HG03280 (cell line): Measurements from ENCODE around the gene SOCS4.
A peak's percentile ranks its signal among the peaks of the same experiment; 100 is the strongest.
"Not testable (repeated sequence)": the region's sequence is repeated elsewhere in the genome, so short reads cannot be mapped to it uniquely, and the experiment has no call there.

Source experiments
- ATAC-seq: cut with Tn5 transposase; IDR thresholded peaks from one replicate; pipeline ENCODE4 v1.9.1; 2021; ENCODE audit warnings: mild to moderate bottlenecking, moderate library complexity; ENCODE audit not compliant: unreplicated experiment

Gene SOCS4

DNA sequence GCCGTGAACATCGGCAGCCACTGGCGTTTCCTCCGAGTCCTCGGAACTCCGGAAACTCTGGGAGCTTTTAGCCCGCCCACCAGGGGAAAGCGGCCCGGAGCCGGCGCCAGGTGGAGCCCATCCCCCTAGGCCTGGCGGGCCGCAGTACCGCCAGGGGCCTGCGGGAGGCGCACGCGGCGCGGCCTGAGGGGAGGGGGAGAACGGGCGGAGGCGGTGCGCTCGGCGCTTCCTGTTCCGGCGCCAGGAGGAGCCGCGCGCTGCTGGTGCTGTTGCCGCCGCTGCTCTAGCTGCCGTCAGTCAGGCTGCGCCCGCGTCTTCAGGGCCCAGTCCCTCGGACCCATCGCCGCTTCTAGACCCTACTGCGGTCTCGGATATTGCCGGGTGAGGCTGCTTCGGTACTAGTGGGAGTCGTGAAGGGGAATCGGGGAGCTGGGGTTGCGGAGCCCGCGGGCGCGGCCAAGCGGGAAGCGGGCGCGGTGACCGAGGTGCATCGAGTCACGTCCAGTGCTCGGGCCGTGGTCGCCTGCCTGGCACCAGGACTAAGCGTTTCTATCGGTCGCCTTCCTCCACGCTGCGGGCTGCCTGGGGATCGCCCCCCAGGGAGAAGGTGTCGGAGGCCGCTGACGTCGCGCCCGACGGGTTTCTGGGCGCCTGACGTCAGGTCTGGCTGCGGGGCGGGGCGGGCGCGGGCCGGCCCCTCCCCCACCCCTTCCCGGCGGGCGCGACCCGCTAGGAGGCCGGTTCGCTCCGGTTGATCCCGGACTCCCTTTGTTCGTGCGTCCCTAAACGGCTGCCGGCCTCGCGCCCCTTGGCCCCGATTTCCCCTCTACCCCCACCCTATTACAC is 24.6 kb downstream of the SOCS4 start, which contains the start of gene MAPK1IP1L:
Gene MAPK1IP1L (plus strand): TSS at position 225 of the 846 bp plus-strand sequence. CDS start 10,037 bp downstream, outside the sequence.
- ATAC-seq: peak; percentile 82

DNA sequence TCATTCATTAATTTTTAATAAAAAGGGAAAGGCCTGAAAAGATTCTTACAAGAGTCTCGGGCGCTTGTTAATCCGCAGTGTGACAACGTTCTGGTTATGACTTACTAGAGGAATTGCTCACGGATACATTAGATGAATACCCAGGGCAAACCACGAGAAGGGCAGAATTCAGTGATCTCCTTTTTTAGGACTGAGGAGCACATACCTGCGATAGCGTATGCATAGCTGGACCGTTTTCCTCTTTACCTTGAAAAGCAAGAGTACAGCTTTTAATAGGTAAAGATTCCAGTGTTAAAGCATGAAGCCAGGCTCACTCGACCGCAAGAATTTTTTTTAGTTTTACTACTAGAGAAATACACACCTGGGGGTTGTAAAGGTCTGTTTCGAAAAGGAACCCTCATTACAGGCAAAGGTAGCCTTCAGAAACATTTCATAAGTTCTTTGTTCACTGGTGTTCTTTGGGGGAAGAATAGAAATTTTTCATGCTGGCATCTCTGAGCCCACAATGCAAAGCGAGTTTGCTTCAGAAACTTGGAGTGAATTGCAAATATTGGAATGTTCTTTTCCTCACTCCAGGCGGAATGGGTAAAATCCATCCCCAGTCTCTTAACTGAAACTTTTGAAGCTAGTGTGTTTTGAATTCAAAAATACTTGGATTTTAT is 25.4 kb downstream of the SOCS4 start:
- ATAC-seq: peak; percentile 8

DNA sequence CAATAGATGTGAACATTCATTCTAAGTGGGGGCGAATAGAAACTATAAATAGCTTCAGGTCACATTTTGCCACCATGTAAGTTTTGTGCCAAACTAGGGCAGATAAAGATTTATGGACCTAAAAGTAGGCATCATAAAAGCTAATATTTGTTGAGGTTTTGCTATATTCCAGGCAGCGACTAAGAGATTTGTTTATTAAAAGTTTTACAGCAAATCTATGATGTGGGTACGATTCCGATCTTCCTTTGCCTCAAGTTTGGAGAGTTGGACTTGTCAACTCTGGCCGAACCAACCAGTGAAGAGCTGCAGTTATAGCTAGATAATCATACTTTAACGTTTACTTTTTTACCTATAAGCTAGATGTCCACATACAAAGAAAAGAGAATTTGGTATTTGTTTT is 26.0 kb downstream of the SOCS4 start:
- no peak for ATAC-seq

DNA sequence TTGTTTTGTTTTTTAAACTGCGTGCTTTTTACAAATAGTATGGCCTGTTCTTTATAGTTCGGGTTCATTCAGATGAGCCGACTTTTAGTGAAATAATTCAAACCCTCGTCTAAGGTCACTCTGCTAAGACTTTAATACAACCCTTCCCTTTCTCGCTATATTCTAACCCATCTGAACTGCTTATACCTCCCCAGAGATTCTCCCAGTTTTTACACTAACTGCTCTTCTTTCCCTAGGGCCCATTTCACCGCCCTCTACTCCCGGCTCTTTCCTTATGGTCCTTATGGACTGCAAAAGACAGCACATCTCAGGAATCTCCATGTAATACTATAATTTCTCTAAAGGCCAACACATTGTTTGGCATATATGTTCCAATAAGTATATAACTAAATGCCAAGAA is 26.5 kb downstream of the SOCS4 start:
- ATAC-seq: no peak

DNA sequence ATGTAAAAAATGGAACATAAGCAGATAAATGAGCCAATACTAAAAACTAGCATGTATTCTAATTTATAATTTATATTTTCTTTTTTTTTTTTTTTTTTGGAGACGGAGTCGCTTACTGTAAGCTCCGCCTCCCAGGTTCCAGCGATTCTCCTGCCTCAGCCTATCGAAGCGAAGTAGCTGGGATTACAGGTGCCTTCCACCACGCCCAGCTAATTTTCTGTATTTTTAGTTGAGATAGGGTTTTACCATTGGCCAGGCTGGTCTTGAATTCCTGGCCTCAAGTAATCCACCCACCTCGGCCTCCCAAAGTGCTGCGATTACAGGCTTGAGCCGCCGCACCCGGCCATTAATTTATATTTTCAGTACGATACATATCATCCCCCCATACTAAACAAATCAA is 27.1 kb downstream of the SOCS4 start:
- ATAC-seq: no peak

DNA sequence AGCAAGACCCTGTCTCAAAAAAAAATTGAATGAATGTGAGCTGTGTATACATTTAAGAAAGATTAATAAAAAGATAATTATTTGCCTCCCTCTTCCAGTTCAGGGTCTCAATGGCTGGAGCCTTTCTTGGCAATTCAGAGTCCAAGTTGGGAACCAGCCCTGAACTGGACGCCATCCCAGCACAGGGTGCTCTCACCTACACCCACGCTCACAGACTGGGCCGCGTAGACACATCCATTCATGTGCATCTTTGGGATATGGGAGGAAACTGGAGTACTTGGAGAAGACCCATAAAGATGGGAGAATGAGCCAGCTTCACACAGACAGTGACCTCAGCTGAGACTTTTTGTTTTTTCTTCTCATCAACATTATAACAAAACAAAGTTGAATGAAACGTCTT is 30.9 kb downstream of the SOCS4 start:
- no peak for ATAC-seq

DNA sequence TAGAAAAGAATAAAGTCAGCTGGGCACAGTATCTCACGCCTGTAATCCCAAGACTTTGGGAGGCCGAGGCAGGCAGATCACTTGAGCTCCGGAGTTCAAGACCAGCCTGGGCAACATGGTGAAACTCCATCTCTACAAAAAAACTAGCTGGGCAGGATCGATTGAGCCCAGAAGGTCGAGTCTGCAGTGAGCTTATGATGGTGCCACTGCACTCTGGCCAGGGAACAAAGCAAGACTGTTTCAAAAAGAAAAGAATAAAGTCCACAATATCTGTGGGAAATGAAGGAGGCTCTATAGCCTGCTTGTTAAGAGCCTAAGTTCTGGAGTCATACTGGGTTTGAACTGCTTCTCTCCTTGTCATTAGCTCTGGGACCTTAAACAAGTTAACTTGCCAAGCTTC is 32.3 kb downstream of the SOCS4 start:
- ATAC-seq: no peak

DNA sequence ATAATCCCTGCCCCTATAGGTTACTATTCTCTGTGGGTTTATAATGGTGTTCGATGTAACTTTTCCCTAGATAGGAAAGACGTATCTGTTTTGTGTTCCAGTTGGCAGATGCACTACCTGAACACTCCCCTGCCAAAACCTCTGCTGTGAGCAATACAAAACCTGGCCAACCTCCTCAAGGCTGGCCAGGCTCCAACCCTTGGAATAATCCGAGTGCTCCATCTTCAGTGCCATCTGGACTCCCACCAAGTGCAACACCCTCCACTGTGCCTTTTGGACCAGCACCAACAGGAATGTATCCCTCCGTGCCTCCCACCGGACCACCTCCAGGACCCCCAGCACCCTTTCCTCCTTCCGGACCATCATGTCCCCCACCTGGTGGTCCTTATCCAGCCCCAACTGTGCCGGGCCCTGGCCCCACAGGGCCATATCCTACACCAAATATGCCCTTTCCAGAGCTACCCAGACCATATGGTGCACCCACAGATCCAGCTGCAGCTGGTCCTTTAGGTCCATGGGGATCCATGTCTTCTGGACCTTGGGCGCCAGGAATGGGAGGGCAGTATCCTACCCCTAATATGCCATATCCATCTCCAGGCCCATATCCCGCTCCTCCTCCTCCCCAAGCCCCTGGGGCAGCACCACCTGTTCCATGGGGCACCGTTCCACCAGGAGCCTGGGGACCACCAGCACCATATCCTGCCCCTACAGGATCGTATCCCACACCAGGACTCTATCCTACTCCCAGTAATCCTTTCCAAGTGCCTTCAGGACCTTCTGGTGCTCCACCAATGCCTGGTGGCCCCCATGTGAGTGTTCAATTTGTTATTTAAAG is 35.7 kb downstream of the SOCS4 start:
- no peak for ATAC-seq

DNA sequence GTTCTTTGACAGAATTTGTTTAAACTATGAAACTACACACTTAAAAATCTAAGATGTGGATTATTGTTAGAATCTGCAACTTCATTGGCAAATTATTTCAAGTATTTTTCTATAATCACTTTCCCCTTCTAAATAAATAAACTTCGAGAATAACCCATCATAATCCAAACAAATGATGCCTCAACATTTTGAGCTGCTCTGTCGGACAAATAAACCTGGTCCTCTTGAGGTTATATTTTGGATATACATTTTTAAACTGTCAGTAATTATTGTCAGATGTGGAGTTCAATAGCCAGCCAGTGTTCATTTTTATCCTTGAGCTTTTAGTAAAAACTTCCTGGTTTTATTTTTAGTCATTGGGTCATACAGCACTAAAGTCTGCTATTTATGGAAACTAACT is 37.9 kb downstream of the SOCS4 start:
- ATAC-seq: not testable (repeated sequence)

DNA sequence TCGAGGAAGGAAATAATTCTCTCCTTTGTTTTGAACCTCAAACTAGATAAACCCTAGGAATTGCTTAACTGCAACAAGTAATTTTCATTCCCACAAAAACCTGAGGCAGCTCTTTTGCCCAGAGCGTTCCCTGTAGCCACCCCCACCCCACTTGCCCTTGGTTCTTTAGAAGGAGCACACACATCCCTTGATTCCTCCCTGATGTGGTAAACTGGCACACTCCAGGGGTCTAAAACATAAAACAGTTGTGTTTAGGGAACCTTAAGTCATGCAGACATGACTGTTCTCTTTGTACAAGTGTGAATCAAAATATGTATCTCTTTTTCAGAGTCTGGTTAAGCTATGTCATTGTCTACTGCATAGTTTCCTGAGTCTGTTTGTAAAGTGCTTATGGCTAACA is 38.4 kb downstream of the SOCS4 start:
- no peak for ATAC-seq

DNA sequence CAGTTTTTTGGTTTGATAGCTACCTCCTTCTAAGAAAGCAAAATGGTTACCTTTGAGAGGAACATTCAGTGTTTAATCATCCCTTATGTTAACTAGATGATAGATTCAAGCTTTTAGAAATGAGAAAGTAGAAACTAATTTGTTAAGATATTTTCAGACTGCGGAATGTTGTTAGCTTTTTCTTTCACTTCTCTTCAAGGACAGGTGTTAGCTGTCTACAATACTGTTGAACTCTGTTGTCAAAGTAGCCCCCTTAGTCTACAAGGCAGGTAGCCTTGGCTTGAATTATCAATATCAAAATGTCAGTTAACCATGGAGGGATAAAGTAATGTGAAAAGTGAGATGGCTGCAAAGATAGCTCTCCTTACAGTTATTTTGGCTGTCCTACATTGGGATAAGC is 39.2 kb downstream of the SOCS4 start:
- ATAC-seq: no peak

DNA sequence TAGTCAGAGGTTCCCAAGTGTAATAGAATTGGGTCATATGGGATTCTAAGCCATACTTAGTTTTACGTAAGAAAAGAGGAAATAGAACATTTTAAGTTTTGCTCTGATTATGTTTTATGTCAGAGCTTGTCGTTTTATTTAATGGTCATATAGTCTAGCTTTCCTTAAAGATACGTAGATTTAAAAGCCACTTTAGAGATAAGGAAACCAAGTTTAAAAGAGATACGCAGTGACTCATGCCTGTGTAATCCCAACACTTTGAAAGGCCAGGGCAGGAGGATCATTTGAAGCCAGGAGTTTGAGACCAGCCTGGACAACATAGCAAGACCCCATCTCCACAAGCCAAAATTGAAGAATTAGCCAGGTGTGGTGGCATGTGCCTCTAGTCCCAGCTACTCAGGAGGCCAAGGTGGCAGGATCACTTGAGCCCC is 44.0 kb downstream of the SOCS4 start:
- ATAC-seq: no peak

DNA sequence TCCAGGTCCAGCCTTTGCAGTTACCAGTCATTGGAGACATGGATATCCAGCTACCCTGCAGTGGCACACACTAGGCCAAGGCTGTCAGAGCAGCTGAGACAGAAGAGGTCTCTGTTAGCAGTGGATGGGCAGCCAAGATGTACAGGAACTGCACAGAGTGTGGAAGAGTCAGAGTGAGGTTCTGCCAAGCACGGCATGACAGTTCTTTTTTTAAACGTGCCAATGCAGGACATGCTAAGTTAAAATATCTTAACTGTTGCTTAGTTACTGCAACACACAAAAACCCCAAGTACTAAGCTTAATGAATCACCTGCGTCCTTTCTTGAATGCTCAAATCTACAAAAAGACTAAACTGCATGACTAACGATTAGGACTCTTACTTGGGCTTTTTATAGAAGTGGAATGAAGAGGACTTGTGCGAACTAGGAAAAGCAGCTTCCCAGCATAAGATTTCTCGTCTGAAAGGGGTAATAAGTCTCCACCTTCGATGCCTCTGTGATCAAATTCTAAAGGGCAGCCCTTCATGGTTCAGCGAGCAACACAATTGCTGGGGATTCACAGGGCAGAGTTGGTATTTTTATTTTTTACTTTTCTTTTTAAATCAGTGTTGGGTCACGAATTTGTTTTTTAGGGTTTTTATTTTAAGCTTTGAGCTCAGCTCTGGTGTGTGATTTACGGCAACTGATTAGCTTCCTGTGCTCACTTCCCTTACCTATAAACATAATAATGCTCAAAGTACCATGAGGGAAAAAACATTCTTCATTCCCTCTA is 45.0 kb downstream of the SOCS4 start:
- peak; percentile 45 for ATAC-seq

DNA sequence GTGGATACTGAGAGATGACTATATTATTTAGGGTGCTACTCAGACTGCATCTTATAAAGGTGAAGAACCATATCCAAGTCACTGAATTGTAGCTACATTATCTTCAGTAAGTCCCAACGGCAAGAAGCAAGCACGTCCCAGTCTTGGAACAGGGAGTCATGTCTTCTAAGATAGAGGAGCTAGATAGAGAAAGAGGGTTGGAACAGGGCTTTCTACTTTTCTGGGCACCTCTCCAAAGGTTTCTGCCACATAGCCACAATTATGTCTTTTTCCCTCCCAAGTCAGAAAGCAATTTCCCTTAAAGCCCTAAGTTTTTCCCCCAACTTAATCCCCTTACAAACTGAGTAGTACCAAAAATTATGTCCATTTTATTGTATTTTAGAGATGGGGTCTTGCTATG is 46.8 kb downstream of the SOCS4 start:
- no peak for ATAC-seq

DNA sequence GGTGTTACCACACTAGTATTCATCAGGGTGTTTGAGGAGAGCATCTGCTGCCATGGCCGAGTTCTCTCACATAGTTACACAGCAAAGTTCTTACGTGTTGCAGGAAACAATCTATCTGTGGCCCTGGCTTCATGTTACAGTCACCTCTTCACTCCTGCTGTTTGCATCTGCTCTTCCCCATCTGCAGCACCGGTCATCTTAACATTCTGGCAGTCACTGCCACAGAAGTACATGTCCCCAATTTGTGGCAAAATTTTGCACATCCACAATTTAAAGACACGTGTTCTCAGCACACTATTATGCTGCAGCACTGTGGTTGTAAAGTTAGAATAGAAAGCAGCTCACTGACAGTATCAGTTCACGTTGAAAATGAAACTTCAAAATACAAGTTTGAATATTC is 47.6 kb downstream of the SOCS4 start:
- ATAC-seq: peak; percentile 44

DNA sequence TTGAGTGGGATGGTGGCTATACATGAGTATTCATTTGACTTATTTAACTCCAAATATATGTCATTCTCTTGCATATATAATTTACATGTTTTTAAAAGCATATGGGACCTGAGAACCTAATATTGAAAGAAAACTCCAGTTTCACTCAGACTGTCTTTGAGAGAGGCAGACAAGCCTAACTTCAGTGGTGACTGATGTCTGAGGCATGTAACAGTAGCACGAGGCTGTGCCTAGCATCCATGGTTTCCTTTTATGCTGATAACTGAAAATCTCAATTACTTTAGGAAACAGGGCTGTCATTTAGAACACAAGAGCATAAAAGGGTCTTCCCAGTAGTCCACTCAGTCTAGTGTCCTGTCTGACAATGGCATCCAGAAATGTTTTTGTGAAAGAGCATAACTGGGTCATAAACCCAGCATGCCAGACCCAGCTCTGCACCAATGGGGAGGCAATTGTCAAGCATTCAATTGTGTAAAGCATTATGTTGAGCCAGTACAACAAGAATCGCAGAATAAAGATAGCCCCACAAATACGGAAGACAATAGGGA is 48.7 kb downstream of the SOCS4 start:
- ATAC-seq: no peak

DNA sequence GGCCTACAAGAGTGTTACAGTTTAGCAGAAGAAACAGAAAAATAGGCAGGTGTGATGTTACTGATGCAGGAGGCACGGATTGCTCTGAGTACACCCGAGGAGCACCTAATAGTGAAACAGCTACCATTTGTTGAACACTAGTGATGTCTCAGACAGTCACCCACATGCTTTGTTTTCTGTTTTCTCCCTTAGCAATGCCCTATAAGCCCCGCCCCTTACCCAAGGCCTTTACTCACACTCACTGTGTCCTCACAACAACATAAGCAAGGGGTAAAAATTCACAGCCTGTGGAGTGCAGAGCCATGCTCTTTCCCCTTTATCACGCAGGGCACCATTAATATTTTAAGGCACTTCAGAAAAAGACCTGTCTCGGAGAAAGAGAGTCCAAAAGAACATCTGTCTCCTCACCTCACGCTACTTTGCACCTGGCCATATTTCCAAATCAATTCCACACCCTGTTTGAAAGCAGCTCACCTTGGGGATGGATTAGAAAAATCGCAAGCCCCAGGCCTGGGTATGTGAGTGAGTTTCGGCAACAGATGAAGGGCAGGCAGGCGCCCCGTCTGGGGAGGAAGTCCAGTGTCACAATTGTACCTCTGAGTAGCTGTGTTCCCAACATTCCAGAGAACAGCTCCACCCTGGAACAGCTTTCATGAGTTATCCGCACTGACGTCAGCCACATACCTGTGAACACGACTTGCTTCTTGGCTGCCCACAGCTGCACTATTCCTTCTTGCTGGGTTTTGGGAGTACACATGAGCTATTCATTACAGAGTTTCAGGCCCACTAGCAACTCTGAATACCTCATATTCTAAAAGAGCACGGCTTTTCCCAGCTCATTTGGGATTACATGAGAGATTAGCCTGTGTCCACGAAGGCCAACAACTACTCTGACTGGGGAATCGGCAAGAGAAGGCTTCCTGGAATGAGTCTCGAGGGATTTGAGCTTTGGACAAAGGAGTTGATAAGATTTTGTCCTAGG is 50.4 kb downstream of the SOCS4 start:
- ATAC-seq: peak; percentile 42

DNA sequence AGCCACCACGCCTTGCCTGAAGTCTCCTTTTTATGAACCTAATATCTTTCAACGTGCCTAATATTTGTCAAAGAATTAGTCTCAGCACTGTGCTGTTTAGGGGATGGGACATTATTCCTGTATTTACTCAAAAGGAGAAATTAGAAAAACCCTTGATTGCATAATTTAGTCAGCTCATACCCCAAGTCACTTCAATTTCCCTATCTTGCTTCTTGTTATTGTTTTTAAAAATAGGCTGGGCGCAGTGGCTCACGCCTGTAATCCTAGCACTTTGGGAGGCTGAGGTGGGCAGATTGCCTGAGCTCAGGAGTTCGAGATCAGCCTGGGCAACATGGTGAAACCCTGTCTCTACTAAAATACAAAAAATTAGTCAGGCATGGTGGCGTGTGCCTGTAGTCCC is 52.9 kb downstream of the SOCS4 start:
- ATAC-seq: not testable (repeated sequence)

DNA sequence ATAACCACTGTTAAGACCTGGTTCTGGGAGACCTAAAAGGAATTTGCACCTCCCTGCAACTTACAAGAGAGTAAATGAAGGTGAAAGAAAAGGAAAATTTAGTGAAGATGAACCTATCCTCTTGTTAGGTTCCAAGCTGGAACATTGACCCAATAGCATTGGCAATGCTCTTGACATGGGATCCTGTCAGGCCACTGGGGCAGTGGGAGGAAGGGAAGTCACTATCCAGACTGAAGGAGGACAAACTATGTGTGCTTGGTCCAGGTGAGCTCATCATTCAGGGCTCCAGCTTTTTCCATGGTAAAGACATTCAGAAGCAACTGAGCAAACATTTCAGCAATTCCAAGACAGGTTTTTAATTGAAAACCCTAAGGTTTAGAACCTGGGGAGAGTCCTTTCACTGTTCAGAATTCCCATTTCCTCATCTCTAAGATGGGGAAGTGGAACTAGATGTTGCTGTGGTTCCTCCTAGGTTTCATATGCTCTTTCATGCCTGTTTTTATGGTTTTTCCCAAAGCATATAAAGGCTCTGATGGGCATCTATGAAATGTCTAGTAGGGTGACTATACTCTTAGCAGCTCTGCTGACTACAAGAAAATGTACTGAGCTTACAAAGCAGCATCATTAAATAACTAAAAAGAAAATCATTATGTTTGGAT is 57.5 kb downstream of the SOCS4 start:
- no peak for ATAC-seq
